HEK293T (cell line): Measurements from ENCODE around the gene MKRN1.
"Not testable (repeated sequence)": the region's sequence is repeated elsewhere in the genome, so short reads cannot be mapped to it uniquely, and the experiment has no call there.

Source experiments
- CTCF ChIA-PET: fragments of 350-600 bp; formaldehyde crosslinking; extraction: SDS; loops from one replicate; lab custom pipeline; 2021; ENCODE audit warnings: antibody characterized with exemption, inconsistent platforms; lab: Yijun Ruan, JAX
- POLR2A ChIA-PET: fragments of 350-600 bp; formaldehyde crosslinking; extraction: SDS; loops from one replicate; lab custom pipeline; 2020; ENCODE audit warnings: antibody characterized with exemption, inconsistent platforms; lab: Yijun Ruan, JAX
- DNase-seq: peaks from one replicate; pipeline ENCODE4 v3.0.0; 2012; ENCODE audit warnings: mixed read lengths; ENCODE audit errors: extremely low spot score
- ARNT ChIP-seq: fragments of 450-650 bp; IDR thresholded peaks from 2 replicates; pipeline ENCODE4 v1.6.1; 2017; ENCODE audit warnings: mild to moderate bottlenecking
- BHLHE40 ChIP-seq: fragments of 450-650 bp; IDR thresholded peaks from 2 replicates; pipeline ENCODE4 v1.6.1; 2016; ENCODE audit warnings: mild to moderate bottlenecking, moderate library complexity, borderline replicate concordance
- CTBP1 ChIP-seq: fragments of 450-650 bp; IDR thresholded peaks from 2 replicates; pipeline ENCODE4 v1.6.1; 2016; ENCODE audit warnings: borderline replicate concordance
- ELF4 ChIP-seq: fragments of 450-650 bp; IDR thresholded peaks from 2 replicates; pipeline ENCODE4 v1.6.1; 2017; ENCODE audit warnings: antibody characterized with exemption
- FOXA1 ChIP-seq: fragments of 450-650 bp; IDR thresholded peaks from 2 replicates; pipeline ENCODE4 v1.6.1; 2016; ENCODE audit warnings: mild to moderate bottlenecking
- FOXK2 ChIP-seq: fragments of 450-650 bp; IDR thresholded peaks from 2 replicates; pipeline ENCODE4 v1.6.1; 2016; ENCODE audit warnings: mild to moderate bottlenecking
- FOXM1 ChIP-seq: fragments of 450-650 bp; IDR thresholded peaks from 2 replicates; pipeline ENCODE4 v1.6.1; 2017; ENCODE audit warnings: mild to moderate bottlenecking, borderline replicate concordance
- HDGF ChIP-seq: fragments of 450-650 bp; IDR thresholded peaks from 2 replicates; pipeline ENCODE4 v1.6.1; 2017; ENCODE audit warnings: antibody characterized with exemption, borderline replicate concordance
- L3MBTL2 ChIP-seq: fragments of 450-650 bp; conservative IDR thresholded peaks from 2 replicates; pipeline ENCODE4 v1.6.1; 2016; ENCODE audit warnings: mild to moderate bottlenecking
- LEF1 ChIP-seq: fragments of 450-650 bp; IDR thresholded peaks from 2 replicates; pipeline ENCODE4 v1.6.1; 2017; ENCODE audit warnings: mild to moderate bottlenecking, borderline replicate concordance
- NFRKB ChIP-seq: fragments of 450-650 bp; IDR thresholded peaks from 2 replicates; pipeline ENCODE4 v1.6.1; 2016; ENCODE audit warnings: mild to moderate bottlenecking, moderate library complexity
- PKNOX1 ChIP-seq: fragments of 450-650 bp; IDR thresholded peaks from 2 replicates; pipeline ENCODE4 v1.6.1; 2016
- SP1 ChIP-seq: fragments of 450-650 bp; IDR thresholded peaks from 2 replicates; pipeline ENCODE4 v1.6.1; 2017
- SUZ12 ChIP-seq: fragments of 450-650 bp; IDR thresholded peaks from 2 replicates; pipeline ENCODE4 v1.6.1; 2016; ENCODE audit warnings: mild to moderate bottlenecking
- TARDBP ChIP-seq: fragments of 450-650 bp; IDR thresholded peaks from 2 replicates; pipeline ENCODE4 v1.6.1; 2016
- ZNF384 ChIP-seq: fragments of 450-650 bp; IDR thresholded peaks from 2 replicates; pipeline ENCODE4 v1.6.1; 2016

Gene MKRN1

DNA sequence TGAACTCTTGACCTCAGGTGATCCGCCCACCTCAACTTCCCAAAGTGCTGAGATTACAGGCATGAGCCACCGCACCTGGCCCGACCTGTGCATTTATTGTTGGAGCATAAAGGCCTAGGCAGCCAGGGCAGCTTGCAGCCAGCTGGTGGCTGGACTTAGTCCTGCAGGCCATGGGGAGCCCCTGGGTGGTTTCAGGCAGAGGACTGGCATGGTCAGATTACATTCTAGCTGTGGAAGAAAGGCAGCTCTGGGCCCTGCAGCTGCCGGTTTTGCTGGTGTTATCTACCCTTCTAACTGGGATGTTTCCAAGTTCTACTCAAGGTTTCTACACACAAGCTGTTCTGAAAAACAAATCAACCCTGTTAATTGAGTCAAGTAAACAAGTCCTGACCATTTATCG, 22.7 kb upstream of the MKRN1 start:
- no peak for TF ChIP-seq ZNF384
- TF ChIP-seq LEF1: no peak
- TF ChIP-seq ELF4: no peak
- no peak for TF ChIP-seq HDGF
- TF ChIP-seq SP1: no peak
- TF ChIP-seq L3MBTL2: no peak
- TF ChIP-seq FOXM1: no peak
- TF ChIP-seq CTBP1: no peak
- TF ChIP-seq FOXA1: no peak
- TF ChIP-seq PKNOX1: no peak
- TF ChIP-seq TARDBP: no peak
- no peak for TF ChIP-seq NFRKB
- TF ChIP-seq FOXK2: no peak
- TF ChIP-seq ARNT: no peak
- TF ChIP-seq SUZ12: no peak
- TF ChIP-seq BHLHE40: no peak
- no peak for DNase-seq
- POLR2A ChIA-PET: no interaction called here
- CTCF ChIA-PET: interaction anchor here (0.6 to 1.1 kb wide), 4 partner anchors 9 to 1236 kb away, joined by 3 to 4 read pairs (median 3); no protein-coding TSS in a partner anchor

DNA sequence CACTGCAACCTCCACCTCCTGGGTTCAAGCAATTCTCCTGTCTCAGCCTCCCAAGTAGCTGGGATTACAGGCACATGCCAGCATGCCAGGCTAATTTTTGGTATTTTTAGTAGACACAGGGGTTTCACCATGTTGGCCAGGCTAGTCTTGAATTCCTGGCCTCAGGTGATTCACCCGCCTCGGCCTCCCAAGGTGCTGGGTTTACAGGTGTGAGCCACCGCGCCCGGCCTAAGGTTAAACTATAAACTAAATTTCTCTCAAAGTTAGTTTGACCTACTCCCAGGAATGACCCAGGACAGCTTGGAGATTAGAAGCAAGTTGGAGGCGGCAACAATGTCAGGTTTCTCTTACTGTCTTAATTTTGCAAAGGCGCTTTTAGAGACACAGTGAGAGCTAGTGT, 18.5 kb upstream of the MKRN1 start:
- POLR2A ChIA-PET, DNase-seq: not testable (repeated sequence)
- CTCF ChIA-PET: interaction anchor here (0.5 to 0.6 kb wide), 2 partner anchors 10 to 101 kb away, joined by 3 read pairs; no protein-coding TSS in a partner anchor

- ChIA-PET CTCF (interaction anchor here (0.5 kb wide), 1 partner anchor 10 kb away, joined by 3 read pairs; no protein-coding TSS in a partner anchor), POLR2A (no interaction called here)
Measured at GRCh38 chr7:140497241-140497769, 18.0 kb upstream of the MKRN1 start.

GRCh38 chr7:140495514-140496097, 16.3 kb upstream of the MKRN1 start:
- POLR2A ChIA-PET: no interaction called here
- DNase-seq: no peak
- no peak for TF ChIP-seq ELF4
- CTCF ChIA-PET: interaction anchor here (1.2 to 1.4 kb wide), 2 partner anchors 14 to 18 kb away, joined by 3 read pairs; no protein-coding TSS in a partner anchor

More at GRCh38 chr7:140497241-140497769, 18.0 kb upstream of the MKRN1 start:
- no peak for DNase-seq
- TF ChIP-seq FOXM1: no peak
- TF ChIP-seq HDGF: no peak
- TF ChIP-seq NFRKB: no peak
- TF ChIP-seq LEF1: no peak
- no peak for TF ChIP-seq CTBP1
- TF ChIP-seq SUZ12: no peak
- no peak for TF ChIP-seq FOXK2
- no peak for TF ChIP-seq TARDBP
- no peak for TF ChIP-seq ARNT

DNA sequence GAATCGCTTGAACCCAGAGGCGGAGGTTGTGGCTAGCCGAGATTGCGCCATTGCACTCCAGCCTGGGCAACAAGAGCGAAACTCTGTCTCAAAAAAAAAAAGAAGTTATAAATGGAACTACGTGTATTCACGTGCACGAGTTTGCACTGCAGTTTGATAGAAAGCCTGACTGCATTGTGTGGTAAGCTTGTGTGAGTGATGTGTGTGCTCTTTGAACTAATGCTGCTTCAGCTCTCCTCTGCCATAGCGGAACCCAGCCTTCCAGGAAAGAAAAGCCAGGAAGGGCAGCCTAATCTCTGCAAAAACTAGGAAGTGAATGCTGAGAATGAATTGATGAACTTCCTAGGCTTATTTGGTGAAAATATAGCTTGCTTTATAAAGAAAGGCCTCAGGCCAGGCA, 15.6 kb upstream of the MKRN1 start:
- POLR2A ChIA-PET: no interaction called here
- TF ChIP-seq CTBP1: no peak
- no peak for TF ChIP-seq LEF1
- no peak for TF ChIP-seq BHLHE40
- no peak for TF ChIP-seq SP1
- TF ChIP-seq TARDBP: no peak
- no peak for TF ChIP-seq ARNT
- no peak for TF ChIP-seq L3MBTL2
- no peak for TF ChIP-seq ELF4
- TF ChIP-seq ZNF384: no peak
- no peak for TF ChIP-seq HDGF
- no peak for TF ChIP-seq SUZ12
- TF ChIP-seq NFRKB: no peak
- TF ChIP-seq PKNOX1: no peak
- TF ChIP-seq FOXK2: no peak
- TF ChIP-seq FOXA1: no peak
- TF ChIP-seq FOXM1: no peak
- no peak for DNase-seq
- CTCF ChIA-PET: interaction anchor here (1.2 to 1.4 kb wide), 2 partner anchors 13 to 19 kb away, joined by 3 read pairs; no protein-coding TSS in a partner anchor

GRCh38 chr7:140489026-140489359, 9.7 kb upstream of the MKRN1 start:
- POLR2A ChIA-PET: no interaction called here
- no peak for DNase-seq
- TF ChIP-seq FOXM1 (no peak), HDGF (no peak), NFRKB (no peak), FOXA1 (no peak), BHLHE40 (no peak), SP1 (no peak), ZNF384 (no peak), LEF1 (no peak)
- CTCF ChIA-PET: no interaction called here

- CTCF ChIA-PET: no interaction called here
- TF ChIP-seq SUZ12 (no peak), FOXM1 (no peak), L3MBTL2 (no peak), ARNT (no peak), HDGF (no peak), PKNOX1 (no peak), ZNF384 (no peak), FOXA1 (no peak), NFRKB (no peak), CTBP1 (no peak), TARDBP (no peak)
- no peak for DNase-seq
- POLR2A ChIA-PET: no interaction called here
Measured at GRCh38 chr7:140485500-140486265, 6.4 kb upstream of the MKRN1 start.
